HepG2 (cell line): ENCODE results near the gene CDC42EP3.

Experiments used
- JUN ChIP-seq: sonication (generic); formaldehyde crosslinking; IDR thresholded peaks from 2 replicates; pipeline ENCODE4 v1.4.0; 2020; ENCODE audit warnings: mild to moderate bottlenecking, missing genetic modification reagents
- TF ChIP-seq, protein P1 (sequence below): sonication (generic); formaldehyde crosslinking; IDR thresholded peaks from 2 replicates; pipeline ENCODE4 v1.5.0; 2020; ENCODE audit warnings: mild to moderate bottlenecking, missing genetic modification reagents, moderate library complexity

GRCh38 chr2:37720533-37721200 lies 49.2 kb upstream of the CDC42EP3 start:
- TF ChIP-seq, protein P1, sequence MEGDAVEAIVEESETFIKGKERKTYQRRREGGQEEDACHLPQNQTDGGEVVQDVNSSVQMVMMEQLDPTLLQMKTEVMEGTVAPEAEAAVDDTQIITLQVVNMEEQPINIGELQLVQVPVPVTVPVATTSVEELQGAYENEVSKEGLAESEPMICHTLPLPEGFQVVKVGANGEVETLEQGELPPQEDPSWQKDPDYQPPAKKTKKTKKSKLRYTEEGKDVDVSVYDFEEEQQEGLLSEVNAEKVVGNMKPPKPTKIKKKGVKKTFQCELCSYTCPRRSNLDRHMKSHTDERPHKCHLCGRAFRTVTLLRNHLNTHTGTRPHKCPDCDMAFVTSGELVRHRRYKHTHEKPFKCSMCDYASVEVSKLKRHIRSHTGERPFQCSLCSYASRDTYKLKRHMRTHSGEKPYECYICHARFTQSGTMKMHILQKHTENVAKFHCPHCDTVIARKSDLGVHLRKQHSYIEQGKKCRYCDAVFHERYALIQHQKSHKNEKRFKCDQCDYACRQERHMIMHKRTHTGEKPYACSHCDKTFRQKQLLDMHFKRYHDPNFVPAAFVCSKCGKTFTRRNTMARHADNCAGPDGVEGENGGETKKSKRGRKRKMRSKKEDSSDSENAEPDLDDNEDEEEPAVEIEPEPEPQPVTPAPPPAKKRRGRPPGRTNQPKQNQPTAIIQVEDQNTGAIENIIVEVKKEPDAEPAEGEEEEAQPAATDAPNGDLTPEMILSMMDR (CRISPR knock-in tag), result no peak
- no peak for TF ChIP-seq JUN
